RCC 7860 (cell line): ENCODE data around the gene APBB2.
"Not testable (repeated sequence)": the region's sequence is repeated elsewhere in the genome, so short reads cannot be mapped to it uniquely, and the experiment has no call there.

Experiments used
- DNase-seq: peaks from one replicate; pipeline ENCODE4 v3.0.0-alpha.2; 2015; ENCODE audit warnings: low spot score
- FAIRE-seq: peaks from 2 replicates; lab custom pipeline; 2012; peaks lifted over from hg19 to GRCh38; lab: Jason Lieb, UNC

Gene APBB2

GRCh38 chr4:40842318-40842717 lies 372.0 kb downstream of the APBB2 start:
- no peak for FAIRE-seq
- DNase-seq = no peak

GRCh38 chr4:40840985-40841571 lies 373.3 kb downstream of the APBB2 start:
- FAIRE-seq (peak; percentile 22), DNase-seq (peak; percentile 75)

GRCh38 chr4:40840255-40840984 lies 373.9 kb downstream of the APBB2 start:
- no peak for DNase-seq
- no peak for FAIRE-seq

- DNase-seq = no peak
- no peak for FAIRE-seq
Observed at GRCh38 chr4:40838742-40839141, 375.6 kb downstream of the APBB2 start.

- DNase-seq (no peak), FAIRE-seq (no peak)
Observed at GRCh38 chr4:40837094-40837870, 377.1 kb downstream of the APBB2 start.

- FAIRE-seq = no peak
- no peak for DNase-seq
Observed at GRCh38 chr4:40833212-40833611, 381.1 kb downstream of the APBB2 start.

- no peak for DNase-seq
Observed at GRCh38 chr4:40832175-40832574, 382.2 kb downstream of the APBB2 start.

GRCh38 chr4:40831146-40831907 lies 383.0 kb downstream of the APBB2 start:
- FAIRE-seq (no peak), DNase-seq (no peak)

More at GRCh38 chr4:40832175-40832574, 382.2 kb downstream of the APBB2 start:
- FAIRE-seq = no peak

- no peak for DNase-seq
- no peak for FAIRE-seq
Observed at GRCh38 chr4:40829586-40829985, 384.8 kb downstream of the APBB2 start.

GRCh38 chr4:40828661-40829060 lies 385.7 kb downstream of the APBB2 start:
- DNase-seq = no peak
- no peak for FAIRE-seq

GRCh38 chr4:40827758-40828157 lies 386.6 kb downstream of the APBB2 start:
- no peak for DNase-seq

GRCh38 chr4:40826821-40827220 lies 387.5 kb downstream of the APBB2 start:
- DNase-seq (no peak), FAIRE-seq (no peak)

More at GRCh38 chr4:40827758-40828157, 386.6 kb downstream of the APBB2 start:
- FAIRE-seq = no peak

- FAIRE-seq (no peak), DNase-seq (no peak)
Observed at GRCh38 chr4:40825014-40825838, 389.1 kb downstream of the APBB2 start.

GRCh38 chr4:40822420-40823166 lies 391.7 kb downstream of the APBB2 start:
- FAIRE-seq = no peak

GRCh38 chr4:40820101-40820500 lies 394.2 kb downstream of the APBB2 start:
- no peak for FAIRE-seq

More at GRCh38 chr4:40822420-40823166, 391.7 kb downstream of the APBB2 start:
- no peak for DNase-seq

GRCh38 chr4:40817157-40817556 lies 397.2 kb downstream of the APBB2 start:
- DNase-seq, FAIRE-seq: not testable (repeated sequence)

More at GRCh38 chr4:40820101-40820500, 394.2 kb downstream of the APBB2 start:
- DNase-seq = no peak

GRCh38 chr4:40812856-40813255 lies 401.5 kb downstream of the APBB2 start:
- DNase-seq (no peak), FAIRE-seq (no peak)

GRCh38 chr4:40812386-40812785 lies 402.0 kb downstream of the APBB2 start:
- DNase-seq (no peak), FAIRE-seq (no peak)

GRCh38 chr4:40811956-40812355 lies 402.4 kb downstream of the APBB2 start:
- DNase-seq = no peak

More at GRCh38 chr4:40811956-40812355, 402.4 kb downstream of the APBB2 start:
- no peak for FAIRE-seq
